Measurements from ENCODE around the gene SHROOM3.
"Not testable (repeated sequence)": the region's sequence is repeated elsewhere in the genome, so short reads cannot be mapped to it uniquely, and the experiment has no call there.

GRCh38 chr4:76727934-76728333 lies 292.9 kb downstream of the SHROOM3 start:
- not testable (repeated sequence) for TF ChIP-seq CTCF, POLR2A (IDR thresholded peaks at IDR 0.05)
